NT2/D1 (cell line): ENCODE measurements around the gene CENPE.

Source experiments
- SUZ12 ChIP-seq: IDR thresholded peaks from 2 replicates; pipeline ENCODE4 v1.6.1; 2011; ENCODE audit not compliant: insufficient read length, insufficient read depth; ENCODE audit errors: extremely low read depth
- YY1 ChIP-seq: IDR thresholded peaks from 2 replicates; pipeline ENCODE4 v1.6.1; 2011; ENCODE audit not compliant: insufficient read length, insufficient read depth

DNA sequence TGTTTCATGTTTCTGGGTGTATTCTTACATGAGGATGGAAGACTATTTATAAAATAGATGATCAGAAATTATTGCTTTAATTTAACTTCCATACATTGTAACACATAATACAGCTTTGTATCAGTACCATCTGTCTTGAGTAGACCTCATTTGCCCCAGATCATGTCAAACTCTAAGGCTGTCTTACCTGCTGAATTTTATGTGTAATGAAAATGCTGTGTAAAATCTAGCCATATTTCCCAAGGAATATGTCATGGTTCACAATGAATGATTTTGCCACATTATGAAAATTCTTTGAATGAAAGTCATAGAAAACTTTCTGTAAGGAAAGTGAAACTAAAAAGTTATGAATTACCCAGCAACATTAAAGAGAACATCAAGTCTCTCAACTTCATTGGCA lies 105.9 kb downstream of the CENPE start:
- TF ChIP-seq YY1 (no peak), SUZ12 (no peak)
